Pancreas (tissue), 10 donors: Measurements from ENCODE around the gene CHD8. TPM values are rescaled to one million over a fixed set of nuclear protein-coding genes. Genes with fewer than 3 reads are reported as not detected.

Experiments used
- ATAC-seq, 4 donors: fragments of 200-7000 bp; cut with Tn5 transposase; one replicate each; pipeline versions ENCODE4 v1.8.0 to v1.9.1; 2020; ENCODE audit warnings: mild to moderate bottlenecking in 4 of 4, moderate library complexity in 4 of 4
- DNase-seq, 6 donors: peaks; one replicate each; pipeline ENCODE4 v3.0.0-alpha.2; 2020
- FAIRE-seq: peaks from 2 replicates; lab custom pipeline; 2012; peaks lifted over from hg19 to GRCh38; lab: Jason Lieb, UNC
- H3K27ac ChIP-seq, 4 donors: fragments of 200-600 bp; sonication (generic); 1 replicate in 3 of 4; 2 replicates in 1 of 4; pipeline versions ENCODE4 v1.5.0 to v1.8.0; 2020
- H3K27me3 ChIP-seq, 4 donors: fragments of 200-600 bp; one replicate each; pipeline ENCODE4 v1.8.0; 2021
- H3K36me3 ChIP-seq, 3 donors: fragments of 200-600 bp; sonication (generic) in 1 of 3; one replicate each; pipeline versions ENCODE4 v1.5.0 to v1.8.0; 2020 to 2021
- H3K4me1 ChIP-seq, 3 donors: fragments of 200-600 bp; one replicate each; pipeline ENCODE4 v1.8.0; 2021
- H3K4me3 ChIP-seq, 4 donors: fragments of 200-600 bp; sonication (generic) in 2 of 4; one replicate each; pipeline versions ENCODE4 v1.5.0 to v1.8.0; 2020 to 2021
- H3K9me3 ChIP-seq, 4 donors: fragments of 200-600 bp; one replicate each; pipeline ENCODE4 v1.8.0; 2021
- WGBS, 2 donors: extraction: QIAGEN DNeasy Blood & Tissue Kit; methylation state at CpG; one replicate each; pipeline ENCODE4 v1.1.7; 2013; 5-methylcytosine and 5-hydroxymethylcytosine counted together
- intact Hi-C, 3 donors: fragments of 100-400 bp; cut with DNase I; formaldehyde crosslinking; loops; one replicate each; pipeline versions ENCODE4 v1.11.1 to v1.14.2; 2022
- polyA plus RNA-seq, 2 donors: library from polyadenylated mRNA; stranded (reverse); fragments of 200-250 nt; gene quantifications; one replicate each; pipeline ENCODE4 v1.2.3, GENCODE V29; 2013
- total RNA-seq, 6 donors: library from RNA; stranded (reverse); fragmentation: NEBNext Ultra II Directional in 4 of 6; extraction: Animal tissue kit (Norgen Biotek cat#: 25700) in 4 of 6; gene quantifications; one replicate each; pipeline versions ENCODE4 v1.2.1 to v1.2.4, GENCODE V29; 2021 to 2023
- TF ChIP-seq, protein P1 (sequence below), 4 donors: fragments of 200-600 bp; sonication (generic) in 3 of 4; IDR thresholded peaks; one replicate each; pipeline versions ENCODE4 v1.5.0 to v1.8.0; 2021; ENCODE audit warnings: antibody characterized with exemption in 4 of 4
- donor health status: healthy with polysubstance abuse.
- donor health status: DM: no; HTN: no; CAD: no; lungs with moderate emphysema.
- donor health status: DM: no; HTN: no; CAD: no.
- donor health status: control.
- donor health status: control.
- donor health status: Bipolar disorder and iron deficiency.
- donor health status: DM: yes; HTN: yes; CAD: no.
- donor health status: DM: no; HTN: no; CAD: no.
- donor health status: DM: no; HTN: no; CAD: no.
- donor health status: DM: yes; HTN: yes; CAD: no.

The CHD8 gene
- total and polyA plus RNA-seq, 8 donors: 20.5 to 42.4 (median 25.6) TPM

DNA sequence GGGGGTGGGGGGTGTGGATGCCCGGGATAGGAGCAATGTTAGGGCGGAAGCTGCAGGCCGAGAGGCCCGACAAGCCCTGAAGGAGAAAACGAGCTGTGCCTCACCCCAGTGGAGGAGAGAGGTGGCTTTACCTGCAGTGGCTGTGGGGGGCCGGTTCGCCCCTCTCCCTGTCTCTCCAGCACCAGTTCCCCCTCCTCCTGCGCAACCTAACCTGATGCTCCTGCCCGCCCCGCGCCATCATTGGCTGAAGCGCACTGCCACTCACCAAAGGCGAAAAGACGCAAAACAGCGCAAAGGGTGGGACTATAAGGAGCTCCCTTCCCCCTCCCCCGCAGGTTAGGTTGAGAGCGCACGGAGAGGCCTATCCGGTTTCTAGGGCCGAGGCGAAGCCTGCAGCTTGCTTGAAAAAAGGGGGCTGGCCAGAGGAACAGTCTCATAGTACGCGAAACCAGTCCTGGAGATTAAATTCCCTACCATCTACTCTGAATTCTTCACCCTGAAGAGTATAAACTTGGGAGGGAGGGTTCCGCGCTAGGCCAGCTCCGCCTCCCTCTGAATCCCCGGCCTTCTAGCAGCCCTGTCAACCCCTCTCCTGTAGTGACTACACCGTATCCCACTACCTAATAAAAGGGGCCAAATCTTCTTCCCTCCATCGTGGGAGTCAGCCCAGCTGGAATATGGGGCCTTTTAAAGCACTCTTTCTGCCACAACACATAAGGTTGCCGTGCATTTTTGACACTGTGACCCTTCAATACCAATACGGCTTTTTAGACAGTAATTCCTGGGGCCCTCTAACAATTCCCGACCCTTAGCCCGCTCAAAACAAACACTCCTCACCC is 18.6 kb downstream of the CHD8 start:
- no peaks in the 10 kb centered on the region for H3K9me3 ChIP-seq
- FAIRE-seq (peak; percentile 29), DNase-seq (peak; percentile 92 to 100 (median 98)), ATAC-seq (peak; percentile 100)
- peak overlapping the region; percentile 65 to 89 (median 76) for H3K27ac ChIP-seq
- H3K27me3 ChIP-seq: no peaks in the 10 kb centered on the region
- WGBS, 2 donors: 4% methylated on average over 27 to 33 of the region's 33 CpGs
- TF ChIP-seq, protein P1, sequence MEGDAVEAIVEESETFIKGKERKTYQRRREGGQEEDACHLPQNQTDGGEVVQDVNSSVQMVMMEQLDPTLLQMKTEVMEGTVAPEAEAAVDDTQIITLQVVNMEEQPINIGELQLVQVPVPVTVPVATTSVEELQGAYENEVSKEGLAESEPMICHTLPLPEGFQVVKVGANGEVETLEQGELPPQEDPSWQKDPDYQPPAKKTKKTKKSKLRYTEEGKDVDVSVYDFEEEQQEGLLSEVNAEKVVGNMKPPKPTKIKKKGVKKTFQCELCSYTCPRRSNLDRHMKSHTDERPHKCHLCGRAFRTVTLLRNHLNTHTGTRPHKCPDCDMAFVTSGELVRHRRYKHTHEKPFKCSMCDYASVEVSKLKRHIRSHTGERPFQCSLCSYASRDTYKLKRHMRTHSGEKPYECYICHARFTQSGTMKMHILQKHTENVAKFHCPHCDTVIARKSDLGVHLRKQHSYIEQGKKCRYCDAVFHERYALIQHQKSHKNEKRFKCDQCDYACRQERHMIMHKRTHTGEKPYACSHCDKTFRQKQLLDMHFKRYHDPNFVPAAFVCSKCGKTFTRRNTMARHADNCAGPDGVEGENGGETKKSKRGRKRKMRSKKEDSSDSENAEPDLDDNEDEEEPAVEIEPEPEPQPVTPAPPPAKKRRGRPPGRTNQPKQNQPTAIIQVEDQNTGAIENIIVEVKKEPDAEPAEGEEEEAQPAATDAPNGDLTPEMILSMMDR (IDR thresholded peaks at IDR 0.05): no peak
- peaks cover 4 to 8% (median 7%) of the 10 kb centered on the region in 3 donors for H3K4me1 ChIP-seq
- no peaks in the 10 kb centered on the region for H3K36me3 ChIP-seq
- peak overlapping the region; percentile 58 to 94 (median 72) for H3K4me3 ChIP-seq
- intact Hi-C loops: no loop called here

GRCh38 chr14:21436567-21437062 is 19.3 kb downstream of the CHD8 start:
- Histone ChIP-seq H3K27ac (peak overlapping the region; percentile 40 to 89 (median 74)), H3K4me1 (peaks cover 4 to 8% (median 7%) of the 10 kb centered on the region in 3 donors), H3K4me3 (peak overlapping the region; percentile 58 to 94 (median 72)), H3K36me3 (no peaks in the 10 kb centered on the region), H3K27me3 (no peaks in the 10 kb centered on the region), H3K9me3 (no peaks in the 10 kb centered on the region)
- TF ChIP-seq, protein P1 (IDR thresholded peaks at IDR 0.05): no peak
- FAIRE-seq: no peak
- 1 to 2% methylated on average over 11 of the region's 11 CpGs for WGBS, 2 donors
- no peak for DNase-seq
- intact Hi-C loops: no loop called here
- ATAC-seq: peak; percentile 23 to 40 (median 32)

DNA sequence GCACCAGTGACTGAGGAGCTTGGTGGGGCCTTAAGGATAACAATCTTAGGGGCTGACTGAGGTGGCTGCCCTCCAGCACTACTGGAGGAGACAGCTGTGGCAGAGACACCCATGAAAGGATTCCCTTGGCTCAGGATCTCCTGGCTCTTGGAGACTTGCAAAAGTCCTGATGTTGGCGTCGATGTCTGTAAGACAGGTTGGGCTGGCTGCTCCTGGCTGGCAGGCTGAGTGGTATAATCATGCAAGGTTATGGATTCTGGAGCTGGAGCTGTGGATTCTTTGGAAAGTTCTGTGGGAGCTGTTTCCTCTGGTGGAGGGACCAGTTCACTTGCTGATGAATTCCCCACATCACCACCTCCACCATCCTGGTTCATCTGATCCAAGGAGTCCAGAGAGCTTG is 24.8 kb downstream of the CHD8 start:
- Histone ChIP-seq H3K27me3 (no peaks in the 10 kb centered on the region), H3K36me3 (peaks cover 0 to 19% (median 7%) of the 10 kb centered on the region in 3 donors), H3K27ac (no peak overlapping the region), H3K4me1 (peaks cover 0 to 7% (median 5%) of the 10 kb centered on the region in 3 donors), H3K9me3 (no peaks in the 10 kb centered on the region), H3K4me3 (no peak overlapping the region)
- FAIRE-seq: no peak
- TF ChIP-seq, protein P1 (IDR thresholded peaks at IDR 0.05): no peak
- intact Hi-C loops: no loop called here
- WGBS, 2 donors: 83 to 95% methylated on average over 2 of the region's 2 CpGs
- no peak for DNase-seq
- no peak for ATAC-seq

GRCh38 chr14:21428930-21429329 is 27.0 kb downstream of the CHD8 start:
- WGBS, 2 donors: 27 to 39% methylated on average over 4 of the region's 4 CpGs
- no peak overlapping the region for H3K27ac ChIP-seq
- peak; percentile 69 to 95 (median 88) for ATAC-seq
- H3K4me3 ChIP-seq: no peak overlapping the region
- TF ChIP-seq, protein P1 (IDR thresholded peaks at IDR 0.05): no peak
- intact Hi-C loops: no loop called here
- H3K9me3 ChIP-seq: no peaks in the 10 kb centered on the region
- peak; percentile 58 to 87 (median 72) for DNase-seq
- peaks cover 0 to 25% (median 23%) of the 10 kb centered on the region in 3 donors for H3K36me3 ChIP-seq
- no peak for FAIRE-seq
- no peaks in the 10 kb centered on the region for H3K27me3 ChIP-seq
- peaks cover 0 to 3% (median 0%) of the 10 kb centered on the region in 3 donors for H3K4me1 ChIP-seq
